Endothelial cell of umbilical vein (primary cell): ENCODE measurements around the gene TMEM120A. TPM values are rescaled to one million over a fixed set of nuclear protein-coding genes. Genes with fewer than 3 reads are reported as not detected.
A peak's percentile ranks its signal among the peaks of the same experiment; 100 is the strongest.

Experiments
- BruUV-seq: library from RNA; stranded (reverse); fragments of 400-500 nt; replicated peaks from 2 replicates; lab custom pipeline; 2021; lab: Mats Ljungman, UMichigan
- CTCF ChIA-PET: fragments of 300-600, 350-600 bp; sonication (Branson Sonifier 250); formaldehyde crosslinking; loops from one replicate; lab custom pipeline; 2021; ENCODE audit warnings: antibody characterized with exemption, inconsistent platforms; lab: Charles Lee
- POLR2A ChIA-PET: fragments of 300-600, 350-600 bp; sonication (Branson Sonifier 250); formaldehyde crosslinking; loops from one replicate; lab custom pipeline; 2021; ENCODE audit warnings: antibody characterized with exemption, inconsistent platforms; lab: Charles Lee
- DNase-seq: peaks from one replicate; pipeline ENCODE4 v3.0.0-alpha.2; 2011; ENCODE audit warnings: low read depth, low spot score
- FAIRE-seq: peaks from 2 replicates; lab custom pipeline; 2011; peaks lifted over from hg19 to GRCh38; lab: Jason Lieb, UNC
- H2AFZ ChIP-seq: 2 replicates; pipeline ENCODE4 v1.6.0; 2012; ENCODE audit warnings: low read depth, low read length, control low read depth, inconsistent platforms
- H3K27ac ChIP-seq: 2 replicates; pipeline ENCODE4 v1.5.1; 2011; ENCODE audit warnings: low read depth, mild to moderate bottlenecking, control low read depth, low read length, moderate library complexity; ENCODE audit not compliant: insufficient read depth
- H3K27me3 ChIP-seq, 2 experiments: 2 replicates each; pipeline versions ENCODE4 v1.6.0 to v1.6.1; 2011; ENCODE audit warnings: low read length in 2 of 2, mixed read lengths in 1 of 2; ENCODE audit not compliant: control insufficient read depth in 2 of 2, insufficient read depth in 2 of 2
- H3K36me3 ChIP-seq, 2 experiments: 2 replicates in 1 of 2; 3 replicates in 1 of 2; pipeline ENCODE4 v1.5.1; 2011; ENCODE audit warnings: low read length in 2 of 2, mild to moderate bottlenecking in 1 of 2, moderate library complexity in 1 of 2; ENCODE audit not compliant: control insufficient read depth in 2 of 2, insufficient read depth in 2 of 2; ENCODE audit errors: extremely low read depth in 1 of 2
- H3K4me1 ChIP-seq: 3 replicates; pipeline ENCODE4 v1.5.1; 2011; ENCODE audit warnings: mild to moderate bottlenecking, low read length; ENCODE audit not compliant: control insufficient read depth, insufficient read depth; ENCODE audit errors: extremely low read depth
- H3K4me2 ChIP-seq: 2 replicates; pipeline ENCODE4 v1.6.1; 2011; ENCODE audit warnings: low read length, control low read depth, mixed read lengths; ENCODE audit not compliant: insufficient read depth
- H3K4me3 ChIP-seq, 3 experiments: fragments of 200-600 bp in 1 of 3; sonication (generic), shearing (Covaris generic) in 1 of 3; replicated peaks in 1 of 3; 2 replicates each; pipeline ENCODE4 v1.5.1; 2011 to 2016; ENCODE audit warnings: control low read depth in 3 of 3, low read length in 3 of 3, mild to moderate bottlenecking in 2 of 3, inconsistent platforms in 1 of 3, low read depth in 1 of 3, moderate library complexity in 1 of 3; ENCODE audit not compliant: insufficient read depth in 1 of 3
- H3K79me2 ChIP-seq: 2 replicates; pipeline ENCODE4 v1.6.0; 2012; ENCODE audit warnings: low read length, inconsistent platforms; ENCODE audit not compliant: control insufficient read depth, insufficient read depth
- H3K9ac ChIP-seq: replicated peaks from 2 replicates; pipeline ENCODE3; 2011; ENCODE audit warnings: low read length, control low read depth; ENCODE audit not compliant: insufficient read depth; ENCODE audit errors: extremely low read depth
- H3K9me1 ChIP-seq: replicated peaks from 3 replicates; pipeline ENCODE4 v1.6.0; 2011; ENCODE audit warnings: mild to moderate bottlenecking, low read length; ENCODE audit not compliant: control insufficient read depth, insufficient read depth; ENCODE audit errors: extremely low read depth
- H3K9me3 ChIP-seq: replicated peaks from 2 replicates; pipeline ENCODE4 v1.5.1; 2012; ENCODE audit warnings: low read length, inconsistent platforms; ENCODE audit not compliant: control insufficient read depth, insufficient read depth
- H4K20me1 ChIP-seq: replicated peaks from 2 replicates; pipeline ENCODE3; 2011; ENCODE audit warnings: mild to moderate bottlenecking, low read length; ENCODE audit not compliant: control insufficient read depth, insufficient read depth; ENCODE audit errors: extremely low read depth
- CTCF ChIP-seq, 2 donors: IDR thresholded peaks; 1 replicate in 1 of 2; 2 replicates in 1 of 2; pipeline ENCODE4 v1.5.1; 2011; ENCODE audit warnings: low read length in 2 of 2, mild to moderate bottlenecking in 2 of 2, moderate library complexity in 2 of 2, control low read depth in 1 of 2, inconsistent platforms in 1 of 2, low read depth in 1 of 2; ENCODE audit not compliant: insufficient read depth in 1 of 2; ENCODE audit errors: extremely low read depth in 1 of 2
- EZH2 ChIP-seq: IDR thresholded peaks from 2 replicates; pipeline ENCODE4 v1.6.1; 2012; ENCODE audit warnings: borderline replicate concordance, low read depth, mild to moderate bottlenecking, moderate library complexity, low read length, inconsistent platforms; ENCODE audit not compliant: severe bottlenecking
- FOS ChIP-seq: IDR thresholded peaks from 2 replicates; pipeline ENCODE4 v1.6.1; 2011; ENCODE audit warnings: mild to moderate bottlenecking, low read length, moderate library complexity, borderline replicate concordance; ENCODE audit not compliant: insufficient read depth
- GATA2 ChIP-seq: IDR thresholded peaks from 2 replicates; pipeline ENCODE4 v1.7.0; 2011; ENCODE audit warnings: low read depth, mild to moderate bottlenecking, moderate library complexity, mixed read lengths, low read length; ENCODE audit not compliant: insufficient read length, insufficient read depth
- JUN ChIP-seq: IDR thresholded peaks from 2 replicates; pipeline ENCODE4 v1.6.1; 2011; ENCODE audit warnings: borderline replicate concordance, low read depth; ENCODE audit not compliant: insufficient read length, insufficient read depth
- MAX ChIP-seq: IDR thresholded peaks from 2 replicates; pipeline ENCODE4 v1.6.1; 2011; ENCODE audit not compliant: insufficient read depth, insufficient read length
- MYC ChIP-seq: IDR thresholded peaks from one replicate; pipeline ENCODE4 v1.6.1; 2011; ENCODE audit warnings: mild to moderate bottlenecking, low read depth, low read length
- POLR2A ChIP-seq: IDR thresholded peaks from 2 replicates; pipeline ENCODE4 v1.6.1; 2012; ENCODE audit warnings: low read depth, mild to moderate bottlenecking, control low read depth, low read length
- POLR2AphosphoS5 ChIP-seq: IDR thresholded peaks from 2 replicates; pipeline ENCODE4 v1.6.1; 2012; ENCODE audit warnings: low read depth, mild to moderate bottlenecking, control low read depth, low read length, moderate library complexity; ENCODE audit not compliant: insufficient read depth
- dilution Hi-C: fragments of 300-500 bp; cut with MboI; formaldehyde crosslinking; loops from one replicate; pipeline ENCODE4 v1.15.0; 2019; ENCODE audit warnings: low sequenced_read_pairs; ENCODE audit not compliant: extremely low pct_ligation_motif_present
- intact Hi-C: fragments of 100-400 bp; cut with micrococcal nuclease; formaldehyde crosslinking; loops from one replicate; pipeline ENCODE4 v1.10.0; 2022
- polyA plus RNA-seq, 4 experiments: library from polyadenylated mRNA; depleted of rRNA in 3 of 4; stranded (reverse) in 3 of 4; unstranded in 1 of 4; fragments of >200 nt; gene quantifications; 2 replicates each; pipeline versions ENCODE4 v1.2.1 to v1.2.3, GENCODE V29; 2011 to 2012; ENCODE audit warnings: missing spikeins in 1 of 4
- total RNA-seq: library from RNA; stranded (reverse); gene quantifications from 2 replicates; pipeline ENCODE4 v1.2.3, GENCODE V29; 2021

The TMEM120A gene
- total and polyA plus RNA-seq, 2 donors (not counting 3 experiments of a cell fraction or from before 2014, with no cell fraction given) = 38.6 to 133 TPM

DNA sequence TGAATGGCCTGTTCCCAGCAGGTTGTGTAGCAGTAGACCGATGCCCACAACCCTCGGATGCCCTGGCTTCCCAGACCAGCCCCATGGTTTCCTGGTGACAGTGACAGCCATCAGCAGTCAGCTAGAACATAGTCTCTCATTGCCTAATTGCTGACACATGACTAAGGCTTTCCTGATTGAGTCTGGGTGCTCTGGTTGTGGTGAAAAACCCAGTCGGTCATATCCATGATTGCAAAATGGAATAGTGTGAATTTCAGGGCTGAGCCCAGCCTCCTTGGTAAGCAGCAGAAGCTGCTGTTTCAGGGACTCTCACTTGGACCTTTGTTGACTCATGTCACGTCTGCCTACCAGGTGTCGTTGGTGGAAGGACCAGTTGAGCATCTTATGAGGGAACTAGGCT is 42.9 kb downstream of the TMEM120A start:
- Histone ChIP-seq H3K36me3 (peaks cover 3 to 4% of the 10 kb centered on the region in 2 experiments), H3K4me3 (no peak overlapping the region), H4K20me1 (no peaks in the 10 kb centered on the region), H2AFZ (no peak overlapping the region), H3K9me3 (no peaks in the 10 kb centered on the region), H3K9ac (no peak overlapping the region), H3K27me3 (no peaks in the 10 kb centered on the region), H3K4me1 (peaks cover 9% of the 10 kb centered on the region), H3K27ac (no peak overlapping the region), H3K4me2 (no peak overlapping the region), H3K79me2 (no peaks in the 10 kb centered on the region), H3K9me1 (no peaks in the 10 kb centered on the region)
- no TSS peak for BruUV-seq
- FAIRE-seq = peak; percentile 35
- dilution Hi-C loops = no loop called here
- TF ChIP-seq GATA2 = no peak
- TF ChIP-seq CTCF (IDR thresholded peaks at IDR 0.05; ENCODE audit: extremely low read depth in 1 of 2, insufficient read depth in 1 of 2, low read depth in 1 of 2, low read length in 2 of 2) = no peak
- TF ChIP-seq MAX = no peak
- TF ChIP-seq POLR2A = no peak
- TF ChIP-seq POLR2AphosphoS5 = no peak
- no peak for TF ChIP-seq FOS
- TF ChIP-seq MYC = no peak
- TF ChIP-seq EZH2 = no peak
- TF ChIP-seq JUN = no peak
- intact Hi-C loops = no loop called here
- POLR2A ChIA-PET = no interaction called here
- DNase-seq = no peak
- CTCF ChIA-PET = no interaction called here
